SW 1271 (cell line): Measurements from ENCODE around the gene RXRA.

Experiments used
- DNase-seq, 2 experiments: peaks; one replicate each; lab custom pipeline; 2025; lab: John Stamatoyannopoulos, UW

RXRA gene

DNA sequence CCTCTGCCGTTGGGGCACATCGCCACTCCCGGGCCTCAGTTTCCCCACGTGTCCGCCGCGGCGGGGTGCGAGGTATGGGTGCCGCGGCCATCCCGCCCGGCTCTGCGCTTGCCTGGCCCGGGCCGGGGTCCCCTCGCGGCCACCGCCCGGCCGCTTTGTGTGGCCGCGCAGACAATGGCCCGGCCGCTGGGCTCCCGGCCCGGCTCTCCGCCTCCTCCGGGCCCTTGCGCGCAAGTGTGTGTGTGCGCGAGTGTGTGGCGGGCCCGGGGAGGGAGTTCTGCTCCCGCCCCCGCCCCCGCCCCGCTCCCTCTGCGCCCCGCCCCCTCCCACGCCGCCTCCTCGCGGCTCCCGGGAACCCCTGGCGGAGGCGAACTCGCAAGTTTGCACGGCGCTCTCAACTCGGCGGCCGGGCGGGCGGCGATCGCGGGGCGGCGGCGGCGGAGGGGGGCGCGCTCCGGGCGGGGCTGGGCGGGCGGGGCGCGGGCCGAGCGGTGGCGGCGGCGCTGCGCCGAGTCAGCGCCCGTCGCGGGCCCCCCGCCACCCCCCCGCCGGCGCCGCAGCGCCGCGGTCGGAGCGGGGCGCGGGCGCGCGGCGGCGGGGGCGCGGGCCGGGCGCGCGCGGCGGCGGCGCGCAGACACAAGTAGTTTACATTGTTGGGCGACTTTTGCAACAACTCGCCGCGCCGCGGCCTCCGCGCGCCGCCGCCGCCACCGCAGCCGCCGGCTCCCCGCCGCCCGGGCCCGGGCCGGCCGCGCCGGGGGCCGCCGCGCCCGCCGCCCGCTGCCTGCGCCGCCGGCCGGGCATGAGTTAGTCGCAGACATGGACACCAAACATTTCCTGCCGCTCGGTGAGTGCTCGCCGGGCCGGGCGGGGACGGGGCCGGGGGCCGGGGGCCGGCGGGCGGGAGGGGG lies at the start of gene RXRA:
TSS of gene RXRA (plus strand) at position 643 of the 911 bp plus-strand sequence. CDS start at position 820, 177 bp downstream.
- peak; percentile 41 to 68 for DNase-seq

DNA sequence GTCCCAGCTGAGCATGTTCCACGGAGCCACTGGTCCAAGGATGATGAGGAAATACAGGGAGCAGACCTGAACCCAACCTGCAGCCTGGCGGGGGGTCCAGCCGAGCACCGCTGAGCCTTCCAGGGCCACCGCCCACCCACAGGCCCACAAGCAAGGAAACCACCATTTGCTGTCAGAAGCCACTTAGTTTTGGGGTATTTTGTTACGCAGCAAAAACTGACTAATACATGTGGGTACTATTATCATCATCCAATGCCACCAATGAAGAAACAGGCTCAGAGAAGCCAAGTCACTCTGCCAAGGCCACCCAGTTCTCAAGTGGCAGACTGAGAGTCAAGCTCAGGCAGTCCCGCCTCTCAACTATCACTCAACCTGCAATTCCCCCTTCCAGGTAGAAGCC lies 48.0 kb upstream of the RXRA start:
- DNase-seq: no peak

DNA sequence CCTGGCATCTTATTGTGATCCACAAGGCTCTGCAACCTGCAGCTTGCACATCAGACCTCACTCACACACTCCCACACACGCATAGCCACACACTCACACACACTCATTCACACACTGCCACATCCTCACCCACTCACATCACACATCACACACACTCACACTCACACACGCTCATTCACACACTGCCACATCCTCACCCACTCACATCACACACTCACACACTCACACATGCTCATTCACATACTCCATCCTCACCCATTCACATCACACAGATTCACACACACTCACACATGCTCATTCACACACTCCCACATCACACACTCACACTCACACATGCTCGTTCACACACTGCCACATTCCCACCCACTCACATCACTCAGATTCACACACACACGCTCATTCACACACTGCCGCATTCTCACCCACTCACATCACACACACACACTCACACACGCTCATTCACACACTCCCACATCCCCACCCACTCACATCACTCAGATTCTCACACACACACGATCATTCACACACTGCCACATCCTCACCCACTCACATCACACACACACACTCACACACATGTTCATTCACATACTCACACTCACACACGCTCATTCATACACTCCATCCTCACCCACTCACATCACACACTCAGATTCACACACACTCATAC lies 47.1 kb upstream of the RXRA start:
- no peak for DNase-seq

DNA sequence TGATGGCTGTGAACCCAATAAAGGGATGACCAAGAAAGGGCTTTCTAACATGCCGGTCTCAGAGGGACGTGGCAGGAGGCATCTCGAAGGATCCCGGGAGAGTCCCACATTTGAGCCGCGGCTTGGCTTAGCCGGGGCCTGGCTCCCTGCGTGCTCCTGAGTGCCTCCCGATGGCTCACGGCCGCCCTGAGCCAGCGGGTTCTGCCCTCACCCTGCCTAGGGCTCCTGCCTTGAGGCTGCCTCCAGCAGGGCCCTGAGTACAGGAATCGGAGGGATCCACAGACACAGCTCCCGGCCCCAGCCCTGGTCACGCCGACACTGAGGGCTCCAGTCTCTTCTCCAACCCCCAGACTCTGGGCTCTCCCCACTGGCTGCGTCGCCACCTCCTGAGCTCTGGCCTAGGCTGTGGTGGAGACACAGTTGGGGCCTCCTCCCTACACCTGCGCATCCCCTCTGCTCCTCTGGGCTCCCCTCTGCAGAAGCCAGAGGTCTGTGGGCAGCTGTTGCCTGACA lies 44.1 kb upstream of the RXRA start:
- DNase-seq: no peak

DNA sequence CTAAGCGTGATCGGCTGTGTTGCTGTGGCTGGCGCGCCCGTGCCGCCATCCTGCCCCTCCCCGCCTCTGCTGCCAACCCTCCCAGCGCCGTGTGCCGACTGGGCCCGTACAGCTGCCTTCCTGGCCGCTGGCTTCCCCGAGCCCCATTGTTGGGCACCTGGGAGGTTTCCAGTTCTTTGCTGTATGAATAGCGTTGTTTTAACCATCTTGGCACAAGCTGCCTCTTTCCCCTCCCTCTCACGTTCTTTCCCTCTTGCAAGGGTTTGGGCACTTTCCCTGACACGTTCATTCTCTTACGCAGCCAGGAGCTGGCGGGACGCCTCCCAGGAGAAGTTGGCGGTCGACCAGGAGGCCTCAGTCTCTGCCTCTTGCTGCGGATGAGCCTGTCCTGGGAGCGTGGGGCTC lies 43.1 kb upstream of the RXRA start:
- DNase-seq: no peak

DNA sequence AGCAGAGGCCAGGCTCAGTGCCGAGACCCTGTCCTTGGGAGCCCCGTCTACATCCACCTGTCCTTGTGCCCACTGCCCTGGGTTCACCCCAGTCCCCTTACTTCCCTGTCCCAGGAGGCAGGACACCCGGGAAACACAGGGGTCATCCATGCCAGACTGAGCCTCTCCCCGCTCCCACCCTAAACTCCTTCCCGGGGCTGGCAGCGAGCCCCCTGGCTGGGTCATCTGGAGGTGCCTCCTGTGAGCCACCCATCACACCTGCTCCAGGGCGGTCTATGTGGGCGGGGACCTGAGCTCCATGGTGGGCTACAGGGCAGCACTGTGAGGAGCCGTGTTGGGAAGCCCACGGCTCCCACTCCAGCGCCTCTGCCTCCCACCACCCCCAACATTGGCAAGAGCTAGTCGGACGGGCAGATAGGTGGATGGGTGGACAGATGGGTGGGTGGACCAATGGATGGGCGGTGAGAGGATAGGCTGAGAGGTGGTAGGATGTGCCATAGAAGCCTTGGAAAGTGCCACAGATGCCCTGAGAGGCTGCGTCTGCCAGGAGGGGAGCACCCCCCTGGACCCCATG lies 42.5 kb upstream of the RXRA start:
- no peak for DNase-seq

DNA sequence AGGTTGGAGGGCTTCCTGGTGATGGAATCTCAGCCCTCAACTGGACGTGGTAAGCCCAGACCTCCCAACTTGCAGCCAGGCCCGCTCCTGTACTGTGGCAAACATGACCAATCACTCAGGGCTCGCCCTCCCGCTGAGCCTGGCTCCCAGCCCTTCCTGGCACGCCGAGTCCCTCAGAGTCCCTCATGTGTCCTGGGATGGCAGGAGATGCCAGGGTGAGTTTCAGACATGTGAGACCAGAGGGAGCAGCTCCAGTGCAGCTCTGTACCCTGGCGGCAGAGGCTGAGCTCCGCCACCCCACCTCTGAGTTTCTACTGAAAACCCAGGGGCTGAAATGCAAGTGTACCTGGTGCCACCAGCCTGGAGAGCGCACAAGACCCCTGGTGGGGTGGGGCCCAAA lies 42.0 kb upstream of the RXRA start:
- DNase-seq: no peak

DNA sequence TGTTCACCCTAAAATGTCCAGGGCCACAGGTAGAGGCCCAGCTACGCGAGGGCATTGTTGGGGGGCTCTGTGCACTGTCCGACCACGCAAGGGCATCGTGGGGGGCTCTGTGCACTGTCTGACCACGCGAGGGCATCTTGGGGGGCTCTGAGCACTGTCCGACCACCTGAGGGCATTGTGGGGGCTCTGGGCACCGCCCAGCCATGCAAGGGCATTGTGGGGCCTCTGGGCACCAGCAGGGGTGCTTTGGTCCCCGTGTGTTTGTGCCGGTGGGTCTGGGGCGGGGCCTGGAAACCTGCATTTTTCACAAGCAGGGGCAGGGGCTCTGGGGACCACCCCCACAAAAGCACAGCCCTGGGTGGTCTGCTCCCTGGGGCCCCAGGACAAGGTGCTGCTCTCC lies 41.5 kb upstream of the RXRA start:
- DNase-seq: no peak

DNA sequence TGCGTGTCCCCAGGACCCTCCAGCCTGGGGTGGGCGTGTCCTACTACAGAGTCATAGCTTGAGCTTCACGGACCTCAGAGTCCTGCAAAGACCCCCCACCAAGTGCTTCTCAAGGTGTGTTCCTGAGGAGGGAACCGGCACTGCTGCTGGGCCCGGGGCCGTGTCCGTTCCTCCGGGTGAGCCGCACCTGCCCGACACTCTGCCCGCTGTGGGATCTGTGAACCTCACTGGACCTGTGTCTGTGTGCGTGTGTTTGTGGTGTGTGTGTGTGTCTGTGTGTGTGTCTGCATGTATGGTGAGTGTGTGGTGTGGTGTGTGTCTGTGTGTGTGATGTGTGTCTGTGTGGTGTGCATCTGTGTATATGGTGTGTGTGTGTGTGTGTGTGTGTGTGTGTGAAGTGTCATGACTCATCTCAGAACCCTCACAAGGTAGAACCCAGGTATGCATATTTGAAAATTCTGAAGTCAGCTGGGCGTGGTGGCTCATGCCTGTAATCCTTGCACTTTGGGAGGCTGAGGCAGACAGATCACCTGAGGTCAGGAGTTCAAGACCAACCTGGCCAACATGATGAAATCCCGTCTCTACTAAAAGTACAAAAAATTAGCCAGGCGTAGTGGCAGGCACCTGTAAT lies 40.9 kb upstream of the RXRA start:
- no peak for DNase-seq

DNA sequence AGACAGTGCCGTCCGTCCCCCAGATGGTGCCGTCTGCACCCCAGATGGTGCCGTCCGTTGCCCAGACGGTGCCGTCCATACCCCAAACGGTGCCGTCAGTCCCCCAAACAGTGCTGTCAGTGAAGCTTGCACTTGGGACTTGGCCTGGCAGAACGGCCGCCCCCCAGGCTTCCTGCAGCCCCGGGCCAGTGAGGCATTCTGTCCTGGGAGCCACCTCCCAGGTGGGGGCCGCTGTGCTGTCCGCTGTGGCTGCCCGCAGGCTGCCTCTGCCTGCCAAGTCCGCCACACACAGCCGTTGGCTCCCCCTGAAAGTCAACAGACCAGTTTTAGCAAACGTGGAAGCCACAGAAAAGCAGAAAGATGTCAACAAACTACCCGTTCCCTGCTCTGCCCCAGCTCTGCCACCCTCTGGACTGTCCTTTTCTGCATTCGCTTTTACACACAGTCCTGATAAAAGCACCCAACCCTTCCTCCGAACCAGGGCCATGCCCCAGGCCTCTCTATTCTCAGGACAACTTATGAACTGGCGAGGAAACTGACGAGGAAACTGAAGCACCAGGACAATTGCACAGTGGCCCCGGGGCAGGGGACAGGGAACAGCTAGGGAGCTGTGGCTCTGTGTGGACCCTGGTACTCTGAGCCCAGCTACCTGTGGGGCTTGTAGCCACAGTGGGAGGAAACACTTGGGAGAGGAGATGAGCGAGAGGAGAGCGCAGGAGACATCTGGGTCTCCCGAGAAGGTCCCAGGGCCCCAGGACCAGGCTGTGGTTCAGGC lies 39.6 kb upstream of the RXRA start:
- DNase-seq: peak in 1 of 2 experiments; percentile 9

DNA sequence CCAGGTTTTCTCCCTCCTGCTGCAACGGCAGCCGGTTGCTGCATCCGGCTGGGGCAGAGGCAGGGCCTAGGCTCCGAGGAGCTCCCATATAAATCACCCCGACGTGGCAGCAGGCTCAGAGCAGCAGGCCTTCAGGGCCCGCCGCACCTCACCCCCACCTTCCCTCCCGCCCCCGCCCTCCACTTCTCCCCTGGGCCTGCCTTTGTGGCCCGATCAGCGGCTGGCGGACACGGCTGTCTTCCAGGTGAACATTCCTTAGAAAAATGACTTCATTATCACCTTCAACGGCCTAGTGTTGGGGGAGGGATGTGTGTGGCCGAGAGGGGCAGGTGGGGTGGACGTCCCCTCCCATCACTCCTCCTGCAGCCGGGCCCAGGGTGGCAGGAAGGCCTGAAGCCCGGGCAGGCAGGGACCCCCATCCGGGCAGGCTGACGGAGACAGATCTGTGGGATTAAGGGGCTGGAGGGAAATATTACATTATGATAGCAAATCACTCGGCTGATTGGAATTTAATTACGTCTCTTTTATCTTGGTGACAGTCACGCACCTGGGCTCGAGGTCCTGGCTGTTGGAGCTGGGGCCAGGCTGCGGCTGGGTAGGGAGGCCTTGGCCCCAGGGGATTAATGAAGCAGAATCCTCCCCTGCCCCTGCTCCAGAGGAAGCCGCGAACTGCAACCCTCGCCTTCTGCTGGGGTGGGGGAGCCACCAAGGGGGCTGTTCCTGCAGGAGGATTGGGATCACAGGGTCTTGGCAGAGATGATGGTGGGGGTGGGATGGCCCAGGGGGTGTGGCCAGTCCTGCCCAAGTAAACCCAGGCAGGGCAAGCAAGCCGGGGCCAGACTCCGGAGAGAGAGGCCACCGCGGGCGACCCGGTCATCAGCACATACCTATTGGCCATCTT lies 38.4 kb upstream of the RXRA start:
- DNase-seq: no peak

DNA sequence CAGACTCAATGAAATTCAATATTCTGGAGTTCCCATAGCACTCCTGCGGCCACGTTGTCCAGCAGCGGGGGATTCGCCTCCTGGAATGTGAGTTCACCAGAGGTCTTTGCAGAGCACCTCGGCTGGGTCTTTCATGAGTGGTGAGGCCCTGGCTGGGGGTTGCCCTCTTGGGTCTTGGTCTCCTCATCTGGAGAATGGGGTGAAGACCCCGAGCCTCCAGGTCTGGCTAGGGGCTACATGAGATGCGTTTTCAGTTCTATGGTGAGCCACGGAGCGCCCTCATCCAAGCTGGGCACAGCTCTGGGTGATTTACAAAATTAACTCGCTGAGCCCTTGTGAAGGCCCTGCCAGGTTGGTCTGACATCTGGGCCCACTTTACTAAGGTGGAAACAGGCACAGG lies 37.5 kb upstream of the RXRA start:
- DNase-seq: no peak

DNA sequence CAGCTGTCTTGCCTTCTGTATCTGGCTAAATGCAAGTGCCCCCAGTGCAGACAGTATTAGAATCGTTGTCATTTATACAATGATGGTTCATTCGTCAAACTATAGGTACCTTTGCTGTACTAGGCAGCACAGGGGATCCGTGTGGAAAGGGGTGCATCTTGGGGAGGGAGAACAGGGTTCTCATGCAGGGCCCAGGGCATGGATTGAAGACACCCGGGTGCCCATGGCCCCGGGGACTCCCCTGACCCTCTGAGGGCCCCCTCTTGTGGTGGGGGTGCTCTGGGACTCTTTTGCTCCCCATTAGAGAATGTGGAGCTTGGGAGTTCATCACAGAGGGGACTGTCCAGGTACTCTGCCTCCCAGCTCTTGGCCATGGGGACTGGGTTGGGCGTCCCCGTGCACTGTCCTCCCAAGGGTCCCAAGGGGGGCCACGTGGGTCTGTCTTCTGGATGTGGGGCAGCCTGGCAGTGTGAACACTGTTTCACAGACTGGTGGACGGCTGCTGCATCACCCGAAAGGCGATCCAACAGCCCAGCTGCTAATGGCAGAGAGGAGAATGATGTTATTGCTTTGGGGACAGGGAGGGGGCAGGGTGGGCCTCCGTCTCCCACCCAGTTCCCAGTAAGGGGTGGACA lies 36.9 kb upstream of the RXRA start:
- DNase-seq: no peak

DNA sequence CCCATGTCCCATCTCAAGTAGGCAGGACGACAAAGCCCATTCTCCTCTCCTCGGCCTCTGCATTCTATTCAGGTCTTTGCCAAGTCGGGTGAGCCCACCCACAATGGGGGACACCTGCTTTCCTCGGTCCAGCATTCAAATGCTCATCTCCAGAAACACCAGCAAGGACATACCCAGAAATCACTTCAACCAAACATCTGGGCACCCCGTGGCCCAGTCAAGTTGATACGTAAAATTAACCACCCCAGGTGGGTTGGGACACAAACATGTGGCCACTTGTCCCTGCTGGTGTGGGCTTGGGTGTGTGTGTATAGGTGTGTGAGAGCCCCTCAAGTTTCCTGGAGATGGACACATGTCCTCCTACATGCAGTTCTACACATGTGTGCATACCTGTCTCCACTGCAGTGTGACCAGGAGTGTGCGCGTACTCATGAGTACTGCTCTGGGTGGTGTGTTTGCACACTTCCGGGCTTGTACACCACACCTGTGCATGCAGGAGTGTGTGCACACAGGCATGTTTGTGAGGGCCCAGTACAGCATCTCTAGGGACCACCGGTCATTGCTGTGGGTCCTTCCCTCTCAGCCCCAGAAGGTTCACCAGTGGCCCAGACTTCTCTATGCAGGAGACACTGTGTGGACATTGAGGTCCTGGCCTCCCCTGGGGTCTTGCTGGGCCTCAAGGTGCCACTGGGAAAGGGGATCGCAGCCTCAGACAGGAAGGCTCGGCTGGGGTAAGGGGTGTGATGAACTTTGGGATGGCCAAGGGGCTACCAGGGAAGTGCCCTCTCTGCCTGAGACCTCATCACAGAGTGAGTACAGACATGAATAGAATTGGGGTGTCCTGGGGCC lies 35.4 kb upstream of the RXRA start:
- no peak for DNase-seq

DNA sequence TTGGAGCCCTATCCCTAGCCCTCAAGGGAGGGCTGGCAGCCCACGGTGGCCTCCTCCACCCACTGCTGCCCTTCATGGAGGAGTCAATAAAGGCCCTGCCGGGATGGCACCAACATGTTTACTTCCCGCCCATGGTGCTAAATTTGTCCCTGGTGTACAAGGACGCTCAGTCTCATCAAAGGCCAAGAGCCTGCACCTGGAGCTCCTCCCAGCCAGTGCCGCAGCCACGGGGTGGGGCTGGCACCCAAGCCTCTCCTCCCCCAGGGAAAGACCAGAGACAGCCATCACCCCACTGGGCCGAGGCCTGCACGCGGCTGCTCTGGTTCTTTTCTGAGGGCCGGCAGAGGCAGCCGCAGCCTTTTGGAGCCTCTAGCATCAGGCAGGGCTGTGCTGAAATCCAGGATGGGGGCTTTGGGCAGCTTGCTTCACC lies 34.8 kb upstream of the RXRA start:
- DNase-seq: no peak

DNA sequence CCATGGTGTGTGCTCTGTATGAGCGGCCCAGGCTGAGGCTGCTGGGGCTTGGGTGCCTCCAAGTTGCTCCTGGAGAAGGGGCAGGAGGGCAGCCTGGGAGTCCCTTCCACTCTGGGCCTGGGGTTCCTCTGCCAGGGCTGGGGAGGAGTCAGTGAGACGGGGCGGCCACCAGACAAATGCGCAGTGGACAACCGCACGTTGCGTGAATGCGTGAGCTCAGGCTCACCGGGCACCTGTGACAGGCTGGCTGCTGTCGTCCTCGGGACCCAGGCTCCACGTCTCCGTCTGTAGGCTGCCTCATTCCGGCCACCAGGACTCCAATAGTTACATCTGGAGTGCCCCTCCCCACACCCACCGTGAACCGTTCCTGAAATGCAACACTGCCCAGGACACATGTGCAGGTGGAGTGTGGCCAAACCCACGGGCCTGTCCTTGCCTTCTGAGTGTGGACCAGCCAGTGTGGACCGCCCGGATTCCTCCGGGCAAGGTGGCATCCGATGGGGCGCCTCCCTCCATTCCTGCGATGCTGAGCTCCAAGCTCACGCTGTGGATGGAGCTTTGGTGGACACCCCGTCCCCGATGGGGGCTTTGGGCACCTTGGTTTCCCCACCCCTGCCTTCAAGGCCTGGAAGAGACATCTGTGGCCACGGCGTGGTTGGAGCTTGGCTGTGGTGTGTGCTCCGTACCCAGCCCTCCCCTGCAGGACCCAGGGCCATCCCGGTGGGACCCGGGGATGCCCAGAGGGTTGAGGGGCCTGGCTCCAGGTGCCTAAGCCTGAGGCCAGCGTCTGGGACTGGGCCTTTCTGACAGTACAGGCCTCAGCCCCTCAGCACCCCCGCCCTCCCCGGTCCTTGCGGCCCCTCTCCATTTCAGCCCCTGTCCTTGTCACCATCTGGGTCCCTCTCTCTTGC lies 34.0 kb upstream of the RXRA start:
- DNase-seq: no peak

DNA sequence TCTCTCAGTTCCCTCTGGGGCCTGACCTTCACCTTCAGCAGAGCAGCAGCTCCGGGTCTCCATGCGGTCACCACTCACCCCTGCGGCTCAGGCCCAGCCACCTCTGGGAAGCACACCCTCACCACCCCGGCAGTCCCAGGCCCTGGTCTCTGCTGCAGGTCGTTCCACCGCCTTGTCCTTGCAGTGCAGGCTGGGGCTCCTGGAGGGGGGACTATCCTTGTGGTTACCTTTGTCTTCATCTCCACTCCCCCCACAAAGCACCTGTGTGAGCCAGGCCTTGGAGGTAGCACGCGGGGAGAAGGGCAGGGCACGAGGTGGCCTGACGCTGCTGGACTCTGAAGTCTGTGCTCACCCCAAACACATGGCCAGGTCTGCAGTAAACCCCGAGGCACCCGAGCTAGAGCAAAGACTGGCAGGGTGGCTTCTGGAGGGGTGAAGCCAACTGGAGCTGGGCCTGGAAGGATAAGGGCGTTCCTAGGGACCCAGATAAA lies 33.2 kb upstream of the RXRA start:
- DNase-seq: no peak
